Sigmoid colon (tissue), 4 donors: ENCODE data around the gene STK24.

Experiments
- CTCF ChIP-seq, 4 experiments: fragments of 450-650 bp in 3 of 4; fragments of 200-600 bp in 1 of 4; IDR thresholded peaks; one replicate each; pipeline ENCODE4 v1.5.1; 2016 to 2019; ENCODE audit warnings: antibody characterized with exemption in 4 of 4, mild to moderate bottlenecking in 3 of 4, moderate library complexity in 2 of 4
- EP300 ChIP-seq, 4 donors: sonication (generic); formaldehyde crosslinking; IDR thresholded peaks; one replicate each; pipeline ENCODE4 v1.6.1; 2017; ENCODE audit warnings: antibody characterized with exemption in 4 of 4
- POLR2A ChIP-seq, 2 donors: fragments of 450-650 bp; IDR thresholded peaks; one replicate each; pipeline ENCODE4 v1.6.1; 2016; ENCODE audit warnings: antibody characterized with exemption in 2 of 2, mild to moderate bottlenecking in 2 of 2, moderate library complexity in 2 of 2
- POLR2AphosphoS5 ChIP-seq, 4 donors: sonication (generic); formaldehyde crosslinking; IDR thresholded peaks; one replicate each; pipeline ENCODE4 v1.6.1; 2017; ENCODE audit warnings: antibody characterized with exemption in 4 of 4

GRCh38 chr13:98525456-98526181 lies 51.3 kb downstream of the STK24 start:
- TF ChIP-seq CTCF (IDR thresholded peaks at IDR 0.05) (no peak), POLR2AphosphoS5 (IDR thresholded peaks at IDR 0.05) (no peak), POLR2A (IDR thresholded peaks at IDR 0.05) (no peak), EP300 (IDR thresholded peaks at IDR 0.05) (no peak)
